NOMO-1 (cell line): ENCODE measurements around the gene TCEA3.
A peak's percentile ranks its signal among the peaks of the same experiment; 100 is the strongest.

ENCODE experiments used
- DNase-seq, 2 experiments: peaks; one replicate each; lab custom pipeline; 2025; ENCODE audit not compliant: unreplicated experiment in 2 of 2; lab: John Stamatoyannopoulos, UW

The TCEA3 gene

DNA sequence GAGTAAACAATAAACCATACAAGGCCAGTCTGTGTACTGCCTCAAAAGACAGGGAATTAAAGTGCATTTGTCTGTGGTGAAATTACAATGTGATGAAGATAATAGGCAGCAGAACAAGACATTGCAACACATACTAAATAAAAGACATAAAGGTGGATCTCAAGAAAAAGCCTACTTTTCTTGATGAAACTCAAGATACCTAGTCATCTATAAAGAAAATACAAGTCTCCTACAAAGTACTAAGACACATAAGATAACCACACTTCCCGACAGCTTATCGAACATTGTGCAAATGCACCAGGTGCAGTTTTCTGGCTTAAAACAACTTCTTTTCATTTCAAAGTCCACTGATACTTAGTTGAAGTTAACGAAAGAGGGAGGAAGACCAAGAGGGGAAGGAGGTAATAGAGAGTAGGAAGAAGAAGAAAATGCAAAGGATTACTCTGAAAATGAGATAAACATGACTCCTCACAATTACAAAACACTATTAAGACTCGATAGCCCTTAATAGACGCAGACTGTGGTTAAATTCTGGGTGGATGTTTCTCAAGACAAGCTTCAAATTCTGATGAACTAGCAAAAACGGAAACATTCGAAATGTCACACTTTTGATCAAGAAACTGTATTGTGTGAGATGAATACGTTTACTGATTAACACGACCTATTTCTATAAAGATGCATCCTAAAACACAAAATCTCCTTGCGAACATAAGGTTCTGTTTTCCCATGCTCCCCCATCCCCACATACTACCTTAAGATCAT, 82.4 kb downstream of the TCEA3 start:
- peak in 1 of 2 experiments; percentile 26 for DNase-seq

DNA sequence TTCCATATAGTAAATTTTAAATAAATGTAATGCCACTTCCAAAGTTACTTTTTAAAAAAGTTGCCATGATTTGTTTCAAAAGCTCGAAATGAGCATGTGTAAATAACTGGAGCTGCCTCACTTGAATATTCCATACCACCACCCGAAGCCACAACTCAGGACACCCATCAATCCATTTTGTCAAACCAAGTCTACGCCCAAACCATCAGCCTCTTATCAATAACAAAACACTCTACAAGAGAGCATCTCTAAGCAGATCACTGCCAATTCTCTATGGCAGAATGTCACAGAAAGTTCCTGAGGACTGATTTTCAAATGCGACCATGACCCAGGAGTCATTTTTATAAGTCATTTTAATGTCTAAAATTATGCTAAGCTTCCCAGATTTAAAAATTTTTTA, 84.9 kb downstream of the TCEA3 start:
- DNase-seq = no peak

DNA sequence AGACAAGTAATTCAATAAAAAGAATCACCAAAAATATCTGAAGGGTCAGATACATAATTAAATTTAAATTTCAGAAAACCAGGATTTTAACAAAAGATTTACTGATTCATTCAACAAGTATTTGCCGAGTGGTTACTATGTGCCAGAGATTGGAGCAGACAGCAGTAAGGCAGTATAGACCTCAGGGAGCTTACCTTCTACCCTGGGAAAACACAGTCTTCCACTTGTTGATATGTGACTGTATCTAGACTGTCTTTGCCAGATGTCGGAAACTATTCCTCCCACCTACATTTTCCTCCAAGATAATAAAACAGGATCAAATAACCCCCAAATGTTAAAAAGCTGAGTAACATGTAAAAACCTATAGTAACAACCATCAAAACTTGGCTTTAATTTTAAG, 86.7 kb downstream of the TCEA3 start:
- no peak for DNase-seq

DNA sequence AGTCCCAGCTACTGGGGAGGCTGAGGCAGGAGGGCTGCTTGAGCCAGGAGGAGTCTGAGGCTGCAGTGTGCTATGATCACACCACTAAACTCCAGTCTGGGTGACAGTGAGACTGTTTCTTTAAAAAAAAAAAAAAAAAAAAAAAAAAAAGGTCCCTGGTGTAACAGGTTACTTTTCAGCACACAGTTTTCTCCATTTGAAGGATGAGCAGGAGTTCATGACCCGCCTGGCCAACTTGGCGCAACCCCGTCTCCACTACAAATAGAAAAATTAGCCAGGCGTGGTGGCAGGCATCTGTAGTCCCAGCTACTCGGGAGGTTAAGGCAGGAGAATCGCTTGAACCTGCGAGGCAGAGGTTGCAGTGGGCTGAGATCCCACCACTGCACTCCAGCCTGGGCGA, 92.8 kb downstream of the TCEA3 start:
- DNase-seq = no peak
